Stomach (tissue), 4 donors: ENCODE results near the gene OXA1L.
"Not testable (repeated sequence)": the region's sequence is repeated elsewhere in the genome, so short reads cannot be mapped to it uniquely, and the experiment has no call there.

Experiments used
- POLR2A ChIP-seq, 4 donors: fragments of 450-650 bp; IDR thresholded peaks; one replicate each; pipeline ENCODE4 v1.6.1; 2016; ENCODE audit warnings: antibody characterized with exemption in 4 of 4, control low read depth in 2 of 4, mild to moderate bottlenecking in 1 of 4, moderate library complexity in 1 of 4
- POLR2AphosphoS5 ChIP-seq, 3 donors: sonication (generic); formaldehyde crosslinking; IDR thresholded peaks; one replicate each; pipeline ENCODE4 v1.6.1; 2016; ENCODE audit warnings: antibody characterized with exemption in 3 of 3
- TF ChIP-seq, protein P1 (sequence below), 7 experiments: fragments of 450-650 bp in 4 of 7; fragments of 200-600 bp in 3 of 7; sonication (generic) in 3 of 7; IDR thresholded peaks; one replicate each; pipeline ENCODE4 v1.5.1; 2016 to 2019; ENCODE audit warnings: antibody characterized with exemption in 7 of 7, control low read depth in 2 of 7, mild to moderate bottlenecking in 1 of 7

DNA sequence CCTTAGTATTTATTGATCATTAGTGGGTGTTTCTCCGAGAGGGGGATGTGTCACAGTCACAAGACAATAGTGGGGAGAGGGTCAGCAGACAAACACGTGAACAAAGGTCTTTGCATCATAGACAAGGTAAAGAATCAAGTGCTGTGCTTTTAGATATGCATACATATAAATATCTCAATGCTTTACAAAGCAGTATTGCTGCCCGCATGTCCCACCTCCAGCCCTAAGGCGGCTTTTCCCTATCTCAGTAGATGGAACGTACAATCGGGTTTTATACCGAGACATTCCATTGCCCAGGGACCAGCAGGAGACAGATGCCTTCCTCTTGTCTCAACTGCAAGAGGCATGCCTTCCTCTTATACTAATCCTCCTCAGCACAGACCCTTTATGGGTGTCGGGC, 41.6 kb upstream of the OXA1L start:
- TF ChIP-seq, protein P1, sequence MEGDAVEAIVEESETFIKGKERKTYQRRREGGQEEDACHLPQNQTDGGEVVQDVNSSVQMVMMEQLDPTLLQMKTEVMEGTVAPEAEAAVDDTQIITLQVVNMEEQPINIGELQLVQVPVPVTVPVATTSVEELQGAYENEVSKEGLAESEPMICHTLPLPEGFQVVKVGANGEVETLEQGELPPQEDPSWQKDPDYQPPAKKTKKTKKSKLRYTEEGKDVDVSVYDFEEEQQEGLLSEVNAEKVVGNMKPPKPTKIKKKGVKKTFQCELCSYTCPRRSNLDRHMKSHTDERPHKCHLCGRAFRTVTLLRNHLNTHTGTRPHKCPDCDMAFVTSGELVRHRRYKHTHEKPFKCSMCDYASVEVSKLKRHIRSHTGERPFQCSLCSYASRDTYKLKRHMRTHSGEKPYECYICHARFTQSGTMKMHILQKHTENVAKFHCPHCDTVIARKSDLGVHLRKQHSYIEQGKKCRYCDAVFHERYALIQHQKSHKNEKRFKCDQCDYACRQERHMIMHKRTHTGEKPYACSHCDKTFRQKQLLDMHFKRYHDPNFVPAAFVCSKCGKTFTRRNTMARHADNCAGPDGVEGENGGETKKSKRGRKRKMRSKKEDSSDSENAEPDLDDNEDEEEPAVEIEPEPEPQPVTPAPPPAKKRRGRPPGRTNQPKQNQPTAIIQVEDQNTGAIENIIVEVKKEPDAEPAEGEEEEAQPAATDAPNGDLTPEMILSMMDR (IDR thresholded peaks at IDR 0.05), result not testable (repeated sequence)
- TF ChIP-seq POLR2AphosphoS5, POLR2A (IDR thresholded peaks at IDR 0.05): not testable (repeated sequence)
